Jurkat, Clone E6-1 (cell line): Measurements from ENCODE around the gene FOXP4.
A peak's percentile ranks its signal among the peaks of the same experiment; 100 is the strongest.

Experiments
- DNase-seq: peaks from one replicate; pipeline ENCODE4 v3.0.0-alpha.2; 2011; ENCODE audit warnings: low read depth, low spot score
- H3K4me3 ChIP-seq: 2 replicates; pipeline ENCODE4 v1.5.1; 2011; ENCODE audit warnings: mild to moderate bottlenecking, low read length, control low read depth, moderate library complexity

Gene FOXP4

DNA sequence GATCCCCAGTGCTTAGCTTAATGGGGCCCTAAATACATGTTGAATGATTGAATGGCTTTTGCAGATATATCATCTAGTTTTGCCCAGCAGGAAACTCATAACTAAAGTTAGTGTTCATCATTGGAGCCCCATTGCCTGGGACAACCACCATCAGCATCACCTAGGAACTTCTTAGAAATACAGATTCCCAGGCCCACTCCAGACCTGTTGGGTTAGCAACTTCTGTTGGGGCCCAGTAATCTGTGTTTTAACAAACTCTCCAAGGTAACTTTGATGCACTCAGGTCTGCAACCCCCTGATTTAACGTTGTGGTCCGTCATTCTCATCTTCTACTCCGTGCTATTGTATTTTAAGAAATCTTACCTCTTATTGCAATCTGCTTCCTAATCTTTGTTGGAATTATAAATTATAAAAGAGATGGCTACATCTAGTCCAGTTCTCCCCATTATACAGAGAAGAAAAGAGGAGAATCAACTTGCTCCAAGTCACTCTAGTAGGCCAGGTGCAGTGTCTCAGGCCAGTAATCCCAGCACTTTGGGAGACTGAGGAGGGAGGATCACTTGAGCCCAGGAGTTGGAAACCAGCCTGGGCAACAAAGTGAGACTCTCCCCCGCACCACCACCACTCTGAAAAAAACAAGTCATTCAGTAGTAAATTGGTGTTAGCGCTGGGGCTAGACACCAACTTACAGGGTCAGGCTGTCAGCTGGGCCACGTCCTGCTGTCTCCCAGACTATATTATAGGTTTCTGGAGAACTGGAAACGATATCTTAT lies 13.7 kb downstream of the FOXP4 start:
- DNase-seq = no peak
- peak overlapping the region; percentile 72 for H3K4me3 ChIP-seq

- peak overlapping the region; percentile 72 for H3K4me3 ChIP-seq
- DNase-seq = peak; percentile 90
Measured at GRCh38 chr6:41560431-41561192, 14.4 kb downstream of the FOXP4 start.

DNA sequence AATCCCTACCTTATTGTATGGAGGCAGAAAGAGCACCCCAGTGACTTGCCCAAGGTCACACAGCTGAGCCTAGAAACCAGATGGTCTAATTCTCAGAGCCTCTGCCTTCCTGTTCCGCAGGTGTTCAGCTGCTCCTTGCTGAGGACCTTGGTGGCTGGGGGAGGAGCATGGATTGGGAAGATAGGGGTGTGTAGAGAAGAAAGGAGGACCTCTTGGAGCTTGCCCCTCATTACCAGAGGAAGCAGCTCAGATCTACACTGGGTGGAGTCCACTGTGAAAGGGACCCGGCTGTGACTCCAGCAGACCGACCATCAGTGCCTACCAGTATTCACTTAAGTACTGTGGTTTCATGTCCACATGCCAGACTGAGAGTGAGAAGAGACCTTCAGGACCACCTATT lies 15.2 kb downstream of the FOXP4 start:
- peak; percentile 40 for DNase-seq
- H3K4me3 ChIP-seq = peak overlapping the region; percentile 72

DNA sequence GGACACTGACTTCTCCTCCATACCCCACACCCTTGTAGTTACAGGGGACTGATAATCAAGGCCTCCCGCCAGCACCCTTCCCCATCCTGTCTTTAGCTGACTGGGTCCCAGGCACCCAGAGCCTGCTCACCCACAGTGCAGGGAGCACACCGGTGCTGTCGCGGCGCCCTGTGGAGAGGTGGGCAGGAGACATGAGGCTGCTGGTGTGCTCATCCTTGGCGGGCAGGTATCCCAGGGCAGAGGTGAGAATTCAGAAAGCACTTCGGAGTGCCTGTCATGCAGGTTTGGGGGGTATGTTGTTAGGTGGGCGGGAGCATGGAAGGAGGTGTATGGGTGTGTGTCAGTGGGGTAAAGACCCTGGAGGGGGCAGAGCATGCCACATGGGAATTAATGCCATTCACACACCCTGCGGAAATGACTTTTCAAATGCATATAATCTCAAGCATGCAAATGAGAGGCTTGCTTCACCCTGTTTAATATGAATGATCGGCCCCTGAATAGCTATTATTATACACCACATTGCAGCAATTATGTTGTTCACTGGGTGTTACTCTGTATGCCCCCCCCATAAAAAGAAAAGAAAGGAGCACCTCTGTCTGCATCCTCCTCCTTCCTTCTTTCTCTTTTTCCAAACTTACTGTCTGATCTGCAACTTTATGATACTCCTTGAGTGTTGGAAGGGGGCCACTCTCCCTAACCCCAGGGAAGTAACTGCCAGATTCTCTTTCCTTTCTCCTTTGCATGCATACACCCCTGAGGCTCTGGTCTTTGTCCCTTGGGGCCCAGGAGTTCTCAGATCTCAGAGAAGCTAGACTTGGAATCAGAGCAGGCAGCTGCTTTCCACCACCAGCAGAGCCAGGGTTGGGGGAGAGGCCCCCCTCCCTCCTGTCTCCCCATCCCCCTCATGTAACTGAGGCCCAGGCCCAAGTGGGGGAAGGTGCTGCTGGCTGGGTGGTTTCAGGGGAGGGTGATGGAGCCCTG lies 16.0 kb downstream of the FOXP4 start:
- no peak for DNase-seq
- no peak overlapping the region for H3K4me3 ChIP-seq

DNA sequence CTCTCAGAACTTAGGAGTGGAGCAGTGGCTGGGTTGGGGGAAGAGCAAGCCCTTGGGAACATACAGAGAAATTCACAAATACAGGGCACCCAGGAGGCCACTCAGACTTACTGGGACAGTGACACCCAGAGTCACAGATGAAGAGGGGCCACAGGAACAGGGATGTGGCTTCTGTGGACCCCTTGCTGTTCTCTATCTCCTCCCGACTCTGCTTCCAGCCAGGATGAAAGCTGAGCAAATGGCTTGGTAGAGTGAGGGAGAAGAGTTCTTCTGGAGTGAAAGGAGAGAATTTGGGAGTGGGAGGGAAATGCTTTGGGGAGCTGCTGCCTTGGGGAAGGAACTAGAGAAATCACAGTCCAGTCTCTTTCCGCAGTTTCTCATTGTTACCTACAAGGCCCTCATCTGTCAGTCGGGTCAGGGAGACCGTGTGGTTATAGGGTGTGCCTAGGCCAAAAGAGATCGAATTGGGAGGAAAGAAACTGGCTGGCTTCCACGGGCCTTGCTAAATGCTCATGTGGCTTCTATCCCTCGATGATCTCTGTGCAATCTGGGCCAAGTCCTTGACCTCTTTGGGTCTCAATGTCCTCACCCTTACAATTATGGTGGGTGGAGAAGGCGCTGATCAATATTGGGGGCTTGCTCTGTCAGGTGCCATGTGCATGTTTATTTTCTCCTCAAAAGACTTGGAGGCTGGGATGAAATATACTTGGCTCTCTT lies 17.0 kb downstream of the FOXP4 start:
- no peak overlapping the region for H3K4me3 ChIP-seq
- DNase-seq = no peak

DNA sequence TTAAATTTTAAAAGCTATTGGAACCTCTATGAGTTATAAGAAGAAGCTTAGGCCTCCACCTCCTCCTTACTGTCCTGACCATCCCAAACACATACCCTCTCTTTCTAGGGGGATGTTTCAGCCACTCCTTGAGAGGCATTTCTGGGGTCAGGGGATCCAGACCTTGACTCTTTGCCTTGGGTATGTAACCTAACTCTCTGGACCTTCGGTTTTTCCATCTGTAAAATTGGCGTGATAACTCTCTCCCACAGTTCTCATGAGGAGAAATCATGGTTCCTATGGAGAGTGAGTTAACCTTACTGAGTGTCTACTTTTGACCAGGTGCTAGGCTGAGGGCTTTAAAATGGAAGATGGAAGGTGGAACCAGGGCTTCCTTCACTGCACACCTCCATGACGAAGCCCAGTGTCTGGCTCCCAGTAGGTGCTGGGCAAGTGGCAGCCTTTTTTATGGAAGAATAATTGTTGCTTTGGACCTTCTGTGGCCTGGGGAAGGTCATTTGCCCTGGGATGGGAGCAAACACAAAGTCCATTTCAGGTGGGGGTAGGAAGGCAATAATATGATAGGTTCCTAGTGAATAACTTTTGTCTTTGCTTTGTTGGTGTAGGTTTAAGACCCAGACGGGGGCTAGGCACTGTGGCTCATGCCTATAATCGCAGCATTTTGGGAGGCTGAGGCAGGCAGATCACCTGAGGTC lies 18.4 kb downstream of the FOXP4 start:
- H3K4me3 ChIP-seq = no peak overlapping the region
- DNase-seq = no peak

GRCh38 chr6:41565701-41566100 lies 19.5 kb downstream of the FOXP4 start:
- no peak for DNase-seq
- H3K4me3 ChIP-seq = no peak overlapping the region

DNA sequence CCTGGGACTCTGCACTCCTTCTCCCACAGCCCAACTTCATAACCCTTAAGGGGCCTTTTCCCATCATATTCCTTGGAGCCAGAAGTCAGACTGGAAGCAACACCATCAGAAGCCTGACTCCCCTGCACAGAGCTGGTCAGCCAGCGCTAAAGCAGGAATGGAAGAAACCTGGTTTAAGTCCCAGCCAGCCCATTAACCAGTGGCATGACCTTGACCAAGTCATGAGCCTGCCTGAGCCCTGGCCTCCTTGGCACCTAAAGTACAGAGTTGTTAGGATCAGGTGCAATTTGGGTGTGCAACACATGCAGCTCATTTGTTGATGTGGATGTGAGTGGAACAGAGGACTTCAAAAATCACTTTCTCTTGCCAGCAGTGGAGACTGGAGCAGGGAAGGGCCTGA lies 20.8 kb downstream of the FOXP4 start:
- no peak for DNase-seq
- no peak overlapping the region for H3K4me3 ChIP-seq

GRCh38 chr6:41567684-41568083 lies 21.5 kb downstream of the FOXP4 start:
- no peak for DNase-seq
- H3K4me3 ChIP-seq = no peak overlapping the region

DNA sequence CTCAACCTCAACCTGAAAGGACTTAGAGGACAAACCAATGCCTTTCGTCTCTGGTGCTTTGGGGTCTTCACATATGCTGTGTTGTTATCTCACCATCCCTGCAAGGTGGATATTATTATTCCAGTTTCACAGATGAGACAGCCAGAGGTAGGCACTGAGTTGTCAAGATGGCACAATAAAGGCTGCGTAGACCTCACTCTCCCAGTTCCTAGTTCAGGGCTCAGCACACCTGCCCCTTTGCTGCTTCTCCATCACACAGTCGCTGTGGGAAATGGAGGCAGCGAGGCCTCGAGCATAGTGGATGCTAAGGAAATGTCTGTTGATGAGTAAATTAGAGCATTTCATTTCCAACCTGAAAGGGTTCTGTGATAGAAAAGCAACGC lies 22.0 kb downstream of the FOXP4 start:
- DNase-seq = no peak
- H3K4me3 ChIP-seq = no peak overlapping the region

DNA sequence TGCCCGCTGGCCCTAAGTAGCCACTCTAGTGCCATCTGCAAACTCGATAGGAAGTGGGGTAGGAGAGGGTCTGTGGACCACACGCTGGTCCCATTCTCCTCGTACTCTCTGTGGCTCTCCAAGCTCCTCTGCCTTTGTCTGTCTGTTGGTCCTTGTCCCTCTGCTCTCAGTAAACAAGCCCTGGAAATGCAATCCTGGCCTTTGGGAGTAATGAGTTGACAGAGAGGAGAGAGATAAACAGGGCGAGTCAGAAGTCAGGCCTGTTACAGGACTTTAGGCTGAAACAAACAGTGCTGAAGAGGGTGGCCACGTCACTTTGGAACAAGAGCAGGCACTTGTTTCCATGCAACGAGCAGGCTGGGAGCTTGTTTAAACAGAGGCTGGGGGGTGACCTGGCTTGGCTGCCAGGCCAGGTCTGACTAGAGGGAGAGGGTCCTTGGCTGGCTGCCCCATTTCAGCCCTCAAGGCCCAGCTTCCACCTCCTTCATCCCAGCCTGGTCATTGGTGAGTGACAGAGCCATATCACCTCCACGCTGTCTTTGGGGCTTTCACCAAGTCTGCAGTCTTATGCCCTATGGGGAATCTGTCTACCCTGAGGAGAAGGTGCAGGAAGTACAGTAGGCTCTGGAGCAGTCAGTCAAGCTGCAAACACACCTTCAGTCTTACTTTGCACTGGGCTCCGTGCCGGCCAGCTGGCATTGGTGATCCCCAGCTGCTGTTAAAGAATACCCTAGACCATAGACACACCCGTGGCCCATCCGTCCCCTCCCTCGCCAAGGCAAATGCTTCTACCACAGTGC lies 22.6 kb downstream of the FOXP4 start:
- no peak overlapping the region for H3K4me3 ChIP-seq

GRCh38 chr6:41570259-41570615 lies 24.1 kb downstream of the FOXP4 start:
- DNase-seq = no peak
- no peak overlapping the region for H3K4me3 ChIP-seq

More for the DNA sequence above, 22.6 kb downstream of the FOXP4 start:
- DNase-seq = no peak

DNA sequence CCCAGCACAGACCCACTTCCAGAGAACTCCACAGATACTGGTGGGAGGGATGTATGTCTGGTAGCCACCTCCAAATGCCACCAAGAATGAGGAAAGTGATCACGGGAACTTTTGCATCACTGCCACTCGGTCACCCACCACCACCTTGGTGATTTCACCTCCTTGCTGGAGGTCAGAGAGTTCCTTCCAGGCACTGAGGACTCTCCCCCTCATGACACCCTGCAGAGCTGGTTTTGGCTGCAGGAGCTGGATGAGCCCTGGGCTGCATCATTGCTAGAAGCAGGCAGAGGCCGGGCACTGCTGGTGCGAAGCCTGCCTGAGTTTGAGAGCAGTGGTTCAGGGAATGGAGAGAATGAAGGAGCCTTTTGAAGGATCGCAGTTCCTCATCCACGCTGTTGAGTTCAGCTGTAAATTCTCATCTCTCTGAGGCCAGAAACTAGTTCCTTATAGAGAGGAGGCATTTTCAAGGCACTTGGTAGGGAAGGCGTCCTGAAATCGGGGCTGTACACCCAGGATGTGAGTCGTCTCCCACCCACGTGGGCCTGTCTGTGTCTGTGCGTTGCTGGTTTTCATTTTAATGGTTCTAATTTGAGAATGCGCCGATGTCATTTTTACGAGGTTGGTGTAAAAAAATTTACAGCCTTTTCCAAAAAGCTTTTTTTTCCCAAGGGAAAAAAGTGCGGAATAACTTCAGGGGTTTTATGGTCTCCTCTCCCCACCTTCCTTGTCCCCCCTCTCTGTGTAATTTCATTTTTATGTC lies 25.0 kb downstream of the FOXP4 start:
- DNase-seq = no peak
- no peak overlapping the region for H3K4me3 ChIP-seq

- no peak overlapping the region for H3K4me3 ChIP-seq
- no peak for DNase-seq
Measured at GRCh38 chr6:41572613-41573012, 26.4 kb downstream of the FOXP4 start.

- H3K4me3 ChIP-seq = no peak overlapping the region
- no peak for DNase-seq
Measured at GRCh38 chr6:41573276-41573675, 27.1 kb downstream of the FOXP4 start.

GRCh38 chr6:41573985-41574384 lies 27.8 kb downstream of the FOXP4 start:
- no peak overlapping the region for H3K4me3 ChIP-seq
- no peak for DNase-seq

DNA sequence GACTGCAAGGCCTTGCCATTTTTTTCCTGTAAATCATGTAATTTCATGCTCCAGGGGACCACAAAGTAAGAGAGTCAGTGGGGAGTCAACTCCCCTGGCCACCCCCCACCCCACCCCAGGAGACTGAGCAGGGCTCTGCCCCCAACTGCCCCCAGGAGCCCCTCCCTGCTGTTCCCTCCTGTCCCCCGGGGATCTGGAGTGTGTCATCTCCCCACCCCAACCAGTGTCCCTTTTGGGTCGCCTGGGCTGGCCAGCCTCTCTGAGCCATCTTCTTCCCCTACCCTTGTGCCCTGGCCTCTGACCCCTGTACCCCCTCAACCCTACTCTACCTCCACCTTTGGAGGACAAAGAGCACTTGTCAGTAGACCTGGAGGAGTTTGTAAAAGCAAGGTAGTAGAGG lies 29.4 kb downstream of the FOXP4 start:
- no peak overlapping the region for H3K4me3 ChIP-seq
- no peak for DNase-seq
